Measurements from ENCODE around the gene PODN.

GRCh38 chr1:53069663-53070327, 7.8 kb downstream of the PODN start:
- TF ChIP-seq EZH2 (optimal IDR thresholded peaks at IDR 0.05; ENCODE audit: low read depth, low read length) (no peak), CTCF (IDR thresholded peaks at IDR 0.05; ENCODE audit: low read length) (no peak)
